ENCODE data around the gene LRTM2.

Gene LRTM2

DNA sequence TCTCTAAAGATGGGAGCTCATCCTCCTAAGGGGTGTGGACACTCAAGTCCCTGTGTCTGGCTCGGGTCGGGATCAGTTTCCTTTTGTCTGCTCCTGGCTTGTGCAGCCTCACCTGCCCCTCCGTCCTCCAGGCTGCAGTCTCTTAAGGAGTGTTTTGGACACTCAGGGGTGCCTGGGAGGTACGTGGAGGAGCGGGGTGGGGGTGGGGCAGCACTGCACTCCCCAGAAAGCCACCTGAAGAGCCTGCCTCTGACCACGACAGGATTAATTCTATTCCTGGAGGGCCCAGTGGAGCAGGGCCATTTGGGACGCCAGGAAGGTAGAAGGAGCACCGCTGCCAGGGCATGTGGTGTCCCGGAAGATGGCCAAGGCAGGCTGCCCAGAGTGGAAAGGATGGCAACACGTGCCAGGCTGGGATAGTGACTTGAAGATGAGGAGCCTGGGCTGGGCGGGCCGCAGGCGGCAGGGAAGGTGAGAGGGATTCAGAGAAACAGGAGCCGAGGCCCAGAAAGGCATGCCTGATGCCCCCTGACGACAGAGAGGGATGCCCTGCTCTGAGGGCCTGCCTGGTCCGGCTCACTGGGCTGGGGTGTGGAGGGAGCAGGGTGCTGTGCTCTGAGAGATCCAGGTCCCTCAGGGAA is 14.8 kb upstream of the LRTM2 start:
- Histone ChIP-seq H3K4ac (ENCODE audit: low read depth, low read length) (no peak overlapping the region), H3K4me2 (ENCODE audit: low read length) (no peak overlapping the region), H2BK15ac (replicated peaks; ENCODE audit: low read depth) (no peak overlapping the region), H3K23ac (ENCODE audit: low read length) (no peak overlapping the region), H2BK120ac (ENCODE audit: low read depth, low read length) (no peak overlapping the region), H3K4me1 (ENCODE audit: control insufficient read depth, low read depth, low read length) (no peaks in the 10 kb centered on the region), H2BK5ac (ENCODE audit: low read length) (no peak overlapping the region), H3K4me3 (ENCODE audit: low read length) (no peak overlapping the region), H2AK5ac (ENCODE audit: low read length) (no peak overlapping the region), H3K79me1 (ENCODE audit: low read length) (no peaks in the 10 kb centered on the region), H4K8ac (ENCODE audit: low read depth, low read length) (no peak overlapping the region), H3K27ac (ENCODE audit: low read depth, low read length) (no peak overlapping the region), H3K36me3 (ENCODE audit: control insufficient read depth, insufficient read depth, low read length) (no peaks in the 10 kb centered on the region), H4K5ac (ENCODE audit: low read length) (no peak overlapping the region), H3K27me3 (ENCODE audit: insufficient read depth, low read length, poor library complexity) (no peaks in the 10 kb centered on the region), H3K9ac (ENCODE audit: low read length) (no peak overlapping the region), H3K56ac (ENCODE audit: low read length) (no peak overlapping the region), H3K18ac (ENCODE audit: low read length) (no peak overlapping the region), H3K79me2 (ENCODE audit: control insufficient read depth, insufficient read depth, low read length) (no peaks in the 10 kb centered on the region)
- WGBS (ENCODE audit: extremely low coverage, insufficient coverage, low lambda C conversion rate) = no CpG with 5 or more reads among the region's 16 CpGs
- DNase-seq = no peak

DNA sequence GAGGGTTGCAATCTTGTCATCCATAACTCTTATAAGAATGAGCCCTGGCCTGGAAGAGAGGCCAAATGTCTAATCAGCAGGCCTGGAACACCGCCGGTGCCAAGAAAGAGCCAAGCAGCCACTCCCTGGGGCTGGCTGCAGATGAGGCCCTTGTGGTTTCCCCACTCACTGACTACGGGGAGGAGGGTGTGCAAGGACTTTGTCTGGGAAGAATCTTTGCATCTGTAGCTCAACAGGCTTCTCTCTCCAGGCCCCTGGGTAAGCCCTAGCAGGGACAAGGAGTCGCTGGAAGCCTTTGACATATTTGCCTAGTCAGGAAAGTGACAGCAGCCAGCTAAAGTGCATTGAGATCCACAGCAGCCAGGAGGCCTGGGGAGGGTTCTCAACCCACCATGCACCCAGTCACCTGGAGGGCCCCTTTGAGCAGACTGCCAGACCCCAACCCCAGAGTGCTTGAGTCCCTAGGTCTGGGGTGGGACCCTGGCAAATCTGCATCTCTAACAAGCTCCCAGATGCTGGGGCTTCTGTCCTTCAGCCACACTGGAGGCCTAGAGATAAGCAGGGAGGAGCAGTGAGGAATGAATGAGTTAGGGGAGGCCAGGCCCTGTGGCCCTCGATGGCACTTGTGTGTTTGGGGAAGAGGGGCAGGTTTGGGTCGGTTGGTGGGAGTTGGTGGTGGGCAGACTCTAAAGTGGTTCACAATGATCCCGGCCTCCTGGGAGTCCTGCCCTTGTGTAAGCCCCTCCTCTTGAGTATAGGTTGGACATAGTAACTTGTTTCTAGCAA is 13.9 kb upstream of the LRTM2 start:
- no peak overlapping the region for H3K9ac ChIP-seq (ENCODE audit: low read length)
- no peaks in the 10 kb centered on the region for H3K27me3 ChIP-seq (ENCODE audit: insufficient read depth, low read length, poor library complexity)
- H3K79me2 ChIP-seq (ENCODE audit: control insufficient read depth, insufficient read depth, low read length) = no peaks in the 10 kb centered on the region
- H3K4me2 ChIP-seq (ENCODE audit: low read length) = no peak overlapping the region
- no peak overlapping the region for H2AK5ac ChIP-seq (ENCODE audit: low read length)
- H4K8ac ChIP-seq (ENCODE audit: low read depth, low read length) = no peak overlapping the region
- no peak overlapping the region for H3K4me3 ChIP-seq (ENCODE audit: low read length)
- no peaks in the 10 kb centered on the region for H3K79me1 ChIP-seq (ENCODE audit: low read length)
- H3K4me1 ChIP-seq (ENCODE audit: control insufficient read depth, low read depth, low read length) = no peaks in the 10 kb centered on the region
- no peak overlapping the region for H3K27ac ChIP-seq (ENCODE audit: low read depth, low read length)
- H3K4ac ChIP-seq (ENCODE audit: low read depth, low read length) = no peak overlapping the region
- H2BK120ac ChIP-seq (ENCODE audit: low read depth, low read length) = no peak overlapping the region
- WGBS (ENCODE audit: extremely low coverage, insufficient coverage, low lambda C conversion rate) = no CpG with 5 or more reads among the region's 7 CpGs
- no peak overlapping the region for H2BK15ac ChIP-seq (replicated peaks; ENCODE audit: low read depth)
- H4K5ac ChIP-seq (ENCODE audit: low read length) = no peak overlapping the region
- H3K23ac ChIP-seq (ENCODE audit: low read length) = no peak overlapping the region
- no peak overlapping the region for H3K56ac ChIP-seq (ENCODE audit: low read length)
- no peak overlapping the region for H3K18ac ChIP-seq (ENCODE audit: low read length)
- DNase-seq = no peak
- H3K36me3 ChIP-seq (ENCODE audit: control insufficient read depth, insufficient read depth, low read length) = no peaks in the 10 kb centered on the region
- no peak overlapping the region for H2BK5ac ChIP-seq (ENCODE audit: low read length)

DNA sequence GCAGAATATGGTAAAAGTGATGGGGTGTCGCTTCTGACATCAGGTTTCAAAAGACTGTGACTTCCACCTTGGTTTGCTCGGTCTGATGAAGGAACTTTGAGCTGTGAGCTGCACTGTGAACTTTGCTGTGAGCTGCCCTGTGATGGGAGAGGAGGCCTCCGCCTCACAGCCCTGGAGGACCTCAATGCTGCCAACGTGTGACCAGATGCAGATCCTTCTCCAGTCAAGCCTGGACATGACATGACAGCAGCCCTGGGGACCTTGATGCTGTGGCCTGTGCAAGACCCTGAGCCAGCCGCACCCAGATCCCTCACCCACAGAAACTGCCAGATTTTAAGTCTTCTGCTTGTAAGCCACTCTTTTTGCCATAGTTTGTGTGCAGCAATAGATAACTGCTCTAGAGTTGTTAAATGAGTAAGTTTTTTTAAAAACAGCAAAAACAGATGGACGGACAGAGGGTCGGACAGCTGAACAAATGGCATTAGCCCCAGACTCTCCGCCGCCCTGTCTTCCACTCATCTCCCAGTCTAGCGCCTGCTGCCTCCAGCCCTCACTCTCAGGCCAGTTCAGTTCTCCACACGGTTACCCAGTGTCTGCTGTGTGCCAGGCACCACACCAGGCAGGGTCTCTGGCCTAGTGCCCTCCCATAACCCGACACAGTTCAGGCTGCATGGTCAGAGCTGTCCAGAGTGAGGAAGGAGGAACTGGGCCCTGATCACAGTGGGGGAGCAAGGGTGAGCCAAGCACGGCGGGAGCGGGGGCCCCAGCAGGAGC is 13.1 kb upstream of the LRTM2 start:
- H3K4ac ChIP-seq (ENCODE audit: low read depth, low read length) = no peak overlapping the region
- H4K8ac ChIP-seq (ENCODE audit: low read depth, low read length) = no peak overlapping the region
- H3K9ac ChIP-seq (ENCODE audit: low read length) = no peak overlapping the region
- no peak overlapping the region for H3K18ac ChIP-seq (ENCODE audit: low read length)
- H3K4me3 ChIP-seq (ENCODE audit: low read length) = no peak overlapping the region
- no peak overlapping the region for H3K23ac ChIP-seq (ENCODE audit: low read length)
- no peak overlapping the region for H2BK120ac ChIP-seq (ENCODE audit: low read depth, low read length)
- H2AK5ac ChIP-seq (ENCODE audit: low read length) = no peak overlapping the region
- DNase-seq = no peak
- H2BK15ac ChIP-seq (replicated peaks; ENCODE audit: low read depth) = no peak overlapping the region
- H3K27ac ChIP-seq (ENCODE audit: low read depth, low read length) = no peak overlapping the region
- H2BK5ac ChIP-seq (ENCODE audit: low read length) = no peak overlapping the region
- no peak overlapping the region for H4K5ac ChIP-seq (ENCODE audit: low read length)
- no peaks in the 10 kb centered on the region for H3K79me1 ChIP-seq (ENCODE audit: low read length)
- H3K4me2 ChIP-seq (ENCODE audit: low read length) = no peak overlapping the region
- H3K79me2 ChIP-seq (ENCODE audit: control insufficient read depth, insufficient read depth, low read length) = no peaks in the 10 kb centered on the region
- no peaks in the 10 kb centered on the region for H3K36me3 ChIP-seq (ENCODE audit: control insufficient read depth, insufficient read depth, low read length)
- no CpG with 5 or more reads among the region's 15 CpGs for WGBS (ENCODE audit: extremely low coverage, insufficient coverage, low lambda C conversion rate)
- H3K56ac ChIP-seq (ENCODE audit: low read length) = peak overlapping the region; percentile 5
- H3K4me1 ChIP-seq (ENCODE audit: control insufficient read depth, low read depth, low read length) = no peaks in the 10 kb centered on the region
- H3K27me3 ChIP-seq (ENCODE audit: insufficient read depth, low read length, poor library complexity) = no peaks in the 10 kb centered on the region

DNA sequence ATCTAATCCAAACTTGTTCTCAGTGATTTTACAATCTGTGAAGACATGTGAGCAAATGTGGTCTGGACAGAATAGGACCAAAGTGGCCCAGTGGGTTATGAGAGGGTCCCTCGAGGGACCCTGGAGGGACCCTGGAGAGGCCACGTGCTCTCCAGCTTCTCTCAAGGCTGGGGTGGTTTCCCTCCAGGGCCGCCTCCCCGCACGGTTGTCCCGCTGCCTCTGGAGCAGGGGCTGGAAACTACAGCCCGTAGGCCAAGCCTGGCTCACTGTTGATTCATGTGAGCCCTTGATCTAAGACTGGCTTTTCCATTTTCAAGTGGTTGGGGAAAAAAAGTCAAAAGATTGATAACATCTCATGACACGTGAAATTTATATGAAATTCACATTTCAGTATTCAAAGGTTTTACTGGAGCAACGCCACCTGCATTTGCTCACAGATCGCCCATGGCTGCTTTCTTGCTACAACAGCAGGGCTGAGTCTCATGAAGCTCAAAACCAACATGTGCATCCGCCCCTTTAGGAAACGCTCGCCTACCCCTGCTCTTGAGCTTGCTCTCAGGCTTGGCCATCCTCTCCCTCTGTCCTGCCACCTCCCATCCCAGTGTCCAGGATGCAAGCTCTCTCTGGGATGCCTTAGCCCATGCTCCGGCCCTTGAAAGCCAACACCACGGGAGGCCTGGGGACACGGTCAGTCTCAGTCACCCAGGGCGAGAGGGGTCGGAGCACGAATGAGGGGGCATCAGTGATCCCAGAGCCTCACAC is 12.1 kb upstream of the LRTM2 start:
- H3K36me3 ChIP-seq (ENCODE audit: control insufficient read depth, insufficient read depth, low read length) = no peaks in the 10 kb centered on the region
- no peak for DNase-seq
- no peaks in the 10 kb centered on the region for H3K4me1 ChIP-seq (ENCODE audit: control insufficient read depth, low read depth, low read length)
- H2BK5ac ChIP-seq (ENCODE audit: low read length) = no peak overlapping the region
- no peak overlapping the region for H2AK5ac ChIP-seq (ENCODE audit: low read length)
- H3K27ac ChIP-seq (ENCODE audit: low read depth, low read length) = no peak overlapping the region
- no peak overlapping the region for H4K5ac ChIP-seq (ENCODE audit: low read length)
- H3K23ac ChIP-seq (ENCODE audit: low read length) = no peak overlapping the region
- no peak overlapping the region for H3K4ac ChIP-seq (ENCODE audit: low read depth, low read length)
- no peak overlapping the region for H2BK120ac ChIP-seq (ENCODE audit: low read depth, low read length)
- no peaks in the 10 kb centered on the region for H3K79me2 ChIP-seq (ENCODE audit: control insufficient read depth, insufficient read depth, low read length)
- no CpG with 5 or more reads among the region's 19 CpGs for WGBS (ENCODE audit: extremely low coverage, insufficient coverage, low lambda C conversion rate)
- H3K4me2 ChIP-seq (ENCODE audit: low read length) = no peak overlapping the region
- no peaks in the 10 kb centered on the region for H3K79me1 ChIP-seq (ENCODE audit: low read length)
- H2BK15ac ChIP-seq (replicated peaks; ENCODE audit: low read depth) = no peak overlapping the region
- H3K56ac ChIP-seq (ENCODE audit: low read length) = no peak overlapping the region
- H3K9ac ChIP-seq (ENCODE audit: low read length) = no peak overlapping the region
- H3K18ac ChIP-seq (ENCODE audit: low read length) = no peak overlapping the region
- H3K27me3 ChIP-seq (ENCODE audit: insufficient read depth, low read length, poor library complexity) = no peaks in the 10 kb centered on the region
- H3K4me3 ChIP-seq (ENCODE audit: low read length) = no peak overlapping the region
- no peak overlapping the region for H4K8ac ChIP-seq (ENCODE audit: low read depth, low read length)

DNA sequence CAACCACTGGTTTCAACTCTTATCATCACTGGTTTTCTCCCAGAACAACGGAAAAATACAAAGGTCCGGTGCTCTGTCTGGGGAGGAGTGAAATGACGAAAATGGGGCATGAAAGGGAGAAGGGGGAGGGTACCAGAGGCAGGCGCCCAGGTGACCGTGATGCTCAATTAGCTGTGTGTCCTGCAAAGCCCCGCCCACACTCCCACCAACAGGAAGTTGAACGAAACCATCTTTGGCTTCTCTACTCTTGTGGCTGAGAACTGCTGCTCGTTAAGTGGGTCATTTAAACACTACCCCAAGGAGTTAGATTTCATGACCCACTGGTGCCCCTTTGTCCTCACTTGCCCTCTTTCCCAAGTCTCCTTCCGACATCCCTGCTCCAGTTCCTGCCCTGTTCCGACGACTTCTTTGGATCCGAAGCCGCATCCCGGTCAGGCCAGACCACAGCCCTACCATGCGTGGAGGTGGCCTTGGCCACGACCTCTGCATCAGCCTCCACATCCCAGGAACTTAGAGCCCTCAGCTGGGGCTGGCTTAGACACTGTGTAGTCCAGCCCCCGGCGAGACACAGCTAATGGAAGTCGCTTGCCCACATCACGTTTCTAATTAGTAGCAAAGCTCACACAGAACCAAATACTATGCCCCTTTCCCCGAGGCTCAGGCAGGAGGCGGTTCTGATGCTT is 11.4 kb upstream of the LRTM2 start:
- H3K79me2 ChIP-seq (ENCODE audit: control insufficient read depth, insufficient read depth, low read length) = no peaks in the 10 kb centered on the region
- no peak for DNase-seq
- no peak overlapping the region for H3K4me3 ChIP-seq (ENCODE audit: low read length)
- H3K23ac ChIP-seq (ENCODE audit: low read length) = no peak overlapping the region
- no peak overlapping the region for H3K4me2 ChIP-seq (ENCODE audit: low read length)
- H2BK15ac ChIP-seq (replicated peaks; ENCODE audit: low read depth) = no peak overlapping the region
- H3K36me3 ChIP-seq (ENCODE audit: control insufficient read depth, insufficient read depth, low read length) = no peaks in the 10 kb centered on the region
- H4K8ac ChIP-seq (ENCODE audit: low read depth, low read length) = no peak overlapping the region
- no peak overlapping the region for H4K5ac ChIP-seq (ENCODE audit: low read length)
- H3K4me1 ChIP-seq (ENCODE audit: control insufficient read depth, low read depth, low read length) = no peaks in the 10 kb centered on the region
- H3K27ac ChIP-seq (ENCODE audit: low read depth, low read length) = no peak overlapping the region
- H3K4ac ChIP-seq (ENCODE audit: low read depth, low read length) = no peak overlapping the region
- H2BK5ac ChIP-seq (ENCODE audit: low read length) = no peak overlapping the region
- no peak overlapping the region for H2AK5ac ChIP-seq (ENCODE audit: low read length)
- H3K18ac ChIP-seq (ENCODE audit: low read length) = no peak overlapping the region
- H3K56ac ChIP-seq (ENCODE audit: low read length) = no peak overlapping the region
- H3K27me3 ChIP-seq (ENCODE audit: insufficient read depth, low read length, poor library complexity) = no peaks in the 10 kb centered on the region
- WGBS (ENCODE audit: extremely low coverage, insufficient coverage, low lambda C conversion rate) = no CpG with 5 or more reads among the region's 22 CpGs
- no peak overlapping the region for H2BK120ac ChIP-seq (ENCODE audit: low read depth, low read length)
- no peaks in the 10 kb centered on the region for H3K79me1 ChIP-seq (ENCODE audit: low read length)
- H3K9ac ChIP-seq (ENCODE audit: low read length) = no peak overlapping the region
